Gastrocnemius medialis (tissue), 4 donors: Measurements from ENCODE around the gene CTSH.

Experiments
- POLR2A ChIP-seq, 2 donors: fragments of 450-650 bp; IDR thresholded peaks; one replicate each; pipeline ENCODE4 v1.6.1; 2017; ENCODE audit warnings: antibody characterized with exemption in 2 of 2, mild to moderate bottlenecking in 2 of 2, moderate library complexity in 2 of 2
- TF ChIP-seq, protein P1 (sequence below), 5 experiments: fragments of 450-650 bp in 3 of 5; fragments of 200-600 bp in 2 of 5; sonication (generic) in 2 of 5; IDR thresholded peaks in 4 of 5; conservative IDR thresholded peaks in 1 of 5; 1 replicate in 4 of 5; 2 replicates in 1 of 5; pipeline ENCODE4 v1.5.1; 2016 to 2019; ENCODE audit warnings: antibody characterized with exemption in 5 of 5, mild to moderate bottlenecking in 3 of 5, moderate library complexity in 3 of 5

DNA sequence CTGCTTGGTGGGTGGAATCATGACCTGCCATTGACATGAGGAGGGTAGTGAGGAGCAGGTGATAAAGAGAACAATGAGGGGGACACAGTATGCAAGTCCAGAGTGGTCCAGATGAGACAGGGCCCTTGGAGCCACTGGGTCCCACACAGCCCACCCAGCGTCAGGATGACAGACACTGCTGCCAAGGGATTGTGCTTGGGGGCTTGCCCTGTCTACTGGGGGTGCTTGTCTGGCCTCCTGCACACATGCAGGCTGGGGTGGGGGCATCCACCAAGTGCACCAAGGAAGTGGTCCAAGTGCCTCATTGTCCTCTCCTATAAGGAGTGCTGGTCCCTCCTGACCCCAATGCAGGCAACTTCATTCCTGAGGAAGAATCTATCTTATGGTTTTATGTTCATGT lies 39.2 kb upstream of the CTSH start:
- TF ChIP-seq, protein P1, sequence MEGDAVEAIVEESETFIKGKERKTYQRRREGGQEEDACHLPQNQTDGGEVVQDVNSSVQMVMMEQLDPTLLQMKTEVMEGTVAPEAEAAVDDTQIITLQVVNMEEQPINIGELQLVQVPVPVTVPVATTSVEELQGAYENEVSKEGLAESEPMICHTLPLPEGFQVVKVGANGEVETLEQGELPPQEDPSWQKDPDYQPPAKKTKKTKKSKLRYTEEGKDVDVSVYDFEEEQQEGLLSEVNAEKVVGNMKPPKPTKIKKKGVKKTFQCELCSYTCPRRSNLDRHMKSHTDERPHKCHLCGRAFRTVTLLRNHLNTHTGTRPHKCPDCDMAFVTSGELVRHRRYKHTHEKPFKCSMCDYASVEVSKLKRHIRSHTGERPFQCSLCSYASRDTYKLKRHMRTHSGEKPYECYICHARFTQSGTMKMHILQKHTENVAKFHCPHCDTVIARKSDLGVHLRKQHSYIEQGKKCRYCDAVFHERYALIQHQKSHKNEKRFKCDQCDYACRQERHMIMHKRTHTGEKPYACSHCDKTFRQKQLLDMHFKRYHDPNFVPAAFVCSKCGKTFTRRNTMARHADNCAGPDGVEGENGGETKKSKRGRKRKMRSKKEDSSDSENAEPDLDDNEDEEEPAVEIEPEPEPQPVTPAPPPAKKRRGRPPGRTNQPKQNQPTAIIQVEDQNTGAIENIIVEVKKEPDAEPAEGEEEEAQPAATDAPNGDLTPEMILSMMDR (IDR thresholded peaks at IDR 0.05 in 4 of 5, conservative IDR thresholded peaks at IDR 0.05 in 1 of 5), result no peak
- TF ChIP-seq POLR2A (IDR thresholded peaks at IDR 0.05), result no peak
